T follicular helper cell (primary cell): ENCODE results near the gene GSN.
"Not testable (repeated sequence)": the region's sequence is repeated elsewhere in the genome, so short reads cannot be mapped to it uniquely, and the experiment has no call there.

Experiments
- DNase-seq: peaks from one replicate; pipeline ENCODE4 v3.0.0-alpha.2; 2020; ENCODE audit warnings: low read depth

The GSN gene

DNA sequence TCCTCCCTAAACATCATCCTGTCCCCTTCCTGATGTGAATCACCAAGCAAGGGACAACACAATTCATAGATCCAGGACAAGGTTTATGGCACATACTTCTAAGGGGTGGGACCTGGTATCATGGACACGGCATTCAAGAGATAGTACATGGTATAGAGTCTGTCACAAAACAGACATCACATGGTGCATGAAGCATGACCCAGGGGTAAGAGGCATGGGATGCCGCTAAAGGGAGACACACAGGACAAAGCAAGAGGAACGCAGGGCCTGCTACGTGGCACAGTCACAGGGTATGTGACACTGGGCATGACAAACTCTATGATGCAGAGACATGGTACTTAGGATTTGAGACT is 20.7 kb downstream of the GSN start:
- DNase-seq, result no peak

DNA sequence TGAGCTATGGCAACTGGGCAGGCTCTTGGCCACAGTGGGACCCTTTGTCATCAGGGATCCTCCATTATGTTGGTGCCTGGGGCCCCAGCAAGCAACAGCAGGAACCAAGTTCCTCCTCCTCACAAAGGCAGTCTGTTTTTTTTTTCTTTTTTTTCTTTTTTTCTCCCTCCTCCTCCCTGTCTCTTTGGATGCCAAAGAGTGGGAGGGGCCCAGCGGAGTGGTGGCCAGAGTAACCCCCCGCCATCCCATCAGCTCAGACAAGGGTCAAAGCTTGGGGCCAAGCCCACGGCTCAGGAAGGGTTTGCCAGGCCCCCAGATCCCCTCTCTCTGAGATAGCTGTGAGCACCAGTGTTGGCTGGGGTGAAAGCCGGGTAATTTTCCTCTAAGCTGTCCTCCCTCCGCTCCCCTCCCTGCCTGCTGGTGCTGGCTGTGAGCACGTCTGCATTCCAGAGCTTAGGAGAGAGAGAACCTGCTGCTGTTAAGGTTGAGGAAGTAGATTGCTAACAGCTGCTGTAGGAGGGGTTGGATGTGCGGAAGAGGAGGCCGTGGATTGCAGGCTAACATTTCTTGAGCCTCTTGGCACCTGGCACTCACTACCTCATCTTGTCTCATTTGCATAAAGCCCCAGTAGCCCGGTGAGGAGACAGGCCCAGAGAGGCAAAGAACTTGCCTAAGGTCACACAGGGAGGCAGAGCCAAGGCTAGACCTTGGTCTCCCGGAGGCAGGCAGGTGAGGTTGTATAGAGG is 21.2 kb downstream of the GSN start:
- no peak for DNase-seq

DNA sequence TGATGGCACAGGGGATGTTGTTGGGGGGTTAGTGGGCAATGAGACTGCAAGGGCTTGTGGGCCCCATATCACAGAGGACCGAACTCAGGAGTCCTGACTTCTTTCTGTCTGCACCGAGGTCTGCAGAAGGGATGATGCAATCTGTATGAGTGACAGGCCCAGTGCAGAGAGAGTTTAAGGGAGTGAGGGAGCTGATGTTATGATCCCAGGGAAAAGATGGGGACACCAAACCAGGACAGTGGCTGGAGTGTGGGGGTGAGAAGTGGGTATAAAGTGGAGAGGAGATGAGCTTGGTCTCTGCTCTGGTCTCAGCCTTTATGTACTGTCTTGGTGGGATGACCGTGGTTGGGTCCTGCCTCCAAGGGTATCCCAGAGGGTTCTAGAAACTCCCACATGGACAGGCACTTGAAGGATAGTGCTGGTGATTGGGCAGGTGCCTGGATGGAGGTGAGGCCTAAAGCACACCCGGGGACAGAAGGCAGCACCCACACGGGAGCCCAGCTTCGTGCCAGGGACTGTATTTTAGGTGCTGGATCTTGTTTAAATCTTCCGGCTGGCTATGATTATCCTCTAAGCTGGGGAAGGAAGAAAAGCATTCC is 21.9 kb downstream of the GSN start:
- no peak for DNase-seq

DNA sequence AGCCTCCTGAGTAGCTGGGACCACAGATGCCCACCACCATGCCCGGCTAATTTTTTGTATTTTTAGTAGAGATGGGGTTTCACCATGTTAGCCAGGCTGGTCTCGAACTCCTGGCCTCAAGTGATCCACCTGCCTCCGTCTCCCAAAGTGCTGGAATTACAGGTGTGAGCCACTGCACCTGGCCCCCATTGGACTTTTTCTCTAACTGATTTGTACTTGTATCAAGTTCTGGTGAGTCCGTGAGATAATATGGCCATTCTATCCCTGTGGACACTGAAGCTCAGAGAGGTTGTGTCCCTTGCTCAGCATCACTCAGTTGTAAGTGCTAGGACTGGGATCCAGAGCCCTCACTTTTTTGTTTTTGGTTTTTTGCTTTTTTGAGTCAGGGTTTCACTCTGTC is 23.6 kb downstream of the GSN start:
- DNase-seq, result not testable (repeated sequence)

DNA sequence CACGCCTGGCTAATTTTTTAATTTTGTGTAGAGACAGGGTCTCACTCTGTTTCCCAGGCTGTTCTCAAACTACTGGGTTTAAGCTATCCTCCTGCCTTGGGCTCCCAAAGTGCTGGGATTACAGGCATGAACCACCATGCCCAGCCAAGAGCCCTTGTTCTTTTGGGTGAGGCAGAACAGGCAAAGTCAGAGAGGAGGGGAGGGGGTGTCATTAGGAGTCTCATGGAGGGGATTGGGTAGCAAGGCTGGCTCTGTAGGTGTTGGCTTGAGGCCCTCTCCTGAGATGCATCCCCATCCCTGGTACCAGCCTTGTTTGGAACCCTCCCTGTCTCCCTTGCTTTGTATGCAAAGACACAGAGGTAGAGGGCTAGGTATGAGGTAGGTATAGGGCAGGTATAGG is 24.1 kb downstream of the GSN start:
- DNase-seq, result no peak

DNA sequence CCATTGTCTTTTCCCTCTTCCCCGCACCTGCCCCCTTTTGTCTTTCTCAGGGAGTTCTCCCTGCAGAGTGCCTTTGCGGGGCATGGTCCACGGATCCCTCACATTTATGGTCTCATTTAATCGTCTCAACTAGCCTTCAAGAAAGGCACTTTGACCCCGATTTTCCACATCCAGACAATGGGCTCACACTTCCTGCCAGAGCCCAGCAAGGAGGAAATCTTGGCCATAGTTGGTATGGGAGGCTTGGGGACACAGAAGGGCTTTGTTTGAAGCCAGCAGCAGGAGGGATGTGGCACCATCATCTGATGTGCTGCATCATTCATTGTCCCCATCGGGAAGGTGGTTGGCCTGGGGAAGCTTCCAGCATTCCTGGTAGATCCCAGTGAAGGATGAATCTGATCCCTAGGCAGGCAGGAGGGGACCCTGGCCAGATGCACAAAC is 24.9 kb downstream of the GSN start:
- no peak for DNase-seq

DNA sequence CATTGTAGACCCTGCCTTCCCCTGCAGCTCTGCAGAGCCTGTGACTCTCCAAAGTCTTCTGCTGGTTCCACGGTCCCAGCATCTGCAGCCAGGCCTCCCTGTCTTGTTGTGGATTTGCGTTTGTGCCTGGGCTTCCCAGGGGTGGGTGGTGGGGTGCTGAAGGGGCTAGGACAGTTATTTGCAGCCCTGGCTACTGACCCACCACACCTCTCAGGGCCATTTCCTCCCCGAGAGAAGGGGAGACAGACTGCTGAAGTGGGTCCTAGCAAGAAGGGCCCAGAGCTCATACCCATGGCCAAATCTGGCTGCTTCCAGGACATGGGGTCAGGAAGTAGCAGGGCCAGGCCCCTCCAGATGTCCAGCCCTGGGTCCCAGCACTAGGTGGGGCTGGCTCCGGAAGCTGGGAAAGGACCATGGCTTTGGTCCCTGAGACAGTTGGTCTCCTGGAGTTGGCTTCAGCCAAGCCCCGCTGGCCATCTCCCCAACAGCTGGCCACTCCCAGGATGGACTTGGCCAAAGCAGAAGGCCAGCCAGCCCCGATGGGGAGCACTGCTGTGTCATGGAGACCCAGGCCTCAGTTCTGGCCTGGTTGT is 26.3 kb downstream of the GSN start:
- DNase-seq, result no peak

DNA sequence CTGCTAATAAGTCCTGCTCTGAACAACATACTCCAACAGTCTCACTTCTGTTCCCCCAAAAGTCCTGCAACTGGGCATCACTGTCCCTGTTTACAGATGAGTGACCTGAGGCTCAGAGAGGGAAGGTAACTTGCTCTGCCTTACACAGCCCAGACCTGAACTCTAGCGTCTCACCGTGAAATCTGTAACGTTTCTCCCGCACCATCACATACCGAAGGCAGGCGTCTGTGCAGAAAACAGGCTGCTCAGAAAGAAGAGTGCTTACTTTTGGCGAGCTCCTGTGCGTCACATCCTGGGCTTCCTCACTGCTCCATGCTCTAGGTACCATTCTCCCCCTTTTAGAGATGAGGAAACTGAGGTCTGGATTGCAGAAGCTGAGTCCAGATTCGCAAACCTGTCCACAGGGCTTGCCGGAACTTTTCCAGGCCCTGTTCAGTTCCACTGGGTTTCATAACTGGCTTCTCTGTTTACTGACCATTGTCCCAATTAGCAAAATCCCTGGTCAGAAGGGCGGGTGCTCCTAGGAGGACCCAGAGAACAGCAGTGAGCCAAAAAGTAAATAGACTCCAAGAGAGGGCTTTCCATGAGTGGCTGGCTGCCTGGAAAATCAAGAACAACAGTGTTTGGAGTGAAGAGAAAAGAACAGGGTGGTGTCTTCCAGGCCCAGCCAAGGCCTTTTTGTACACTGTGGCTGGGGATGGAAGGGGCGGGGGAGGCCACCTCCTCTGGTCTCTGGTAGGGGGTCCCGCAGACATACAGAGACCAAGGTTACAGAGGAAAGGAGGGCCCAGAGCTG is 27.1 kb downstream of the GSN start:
- DNase-seq, result no peak

DNA sequence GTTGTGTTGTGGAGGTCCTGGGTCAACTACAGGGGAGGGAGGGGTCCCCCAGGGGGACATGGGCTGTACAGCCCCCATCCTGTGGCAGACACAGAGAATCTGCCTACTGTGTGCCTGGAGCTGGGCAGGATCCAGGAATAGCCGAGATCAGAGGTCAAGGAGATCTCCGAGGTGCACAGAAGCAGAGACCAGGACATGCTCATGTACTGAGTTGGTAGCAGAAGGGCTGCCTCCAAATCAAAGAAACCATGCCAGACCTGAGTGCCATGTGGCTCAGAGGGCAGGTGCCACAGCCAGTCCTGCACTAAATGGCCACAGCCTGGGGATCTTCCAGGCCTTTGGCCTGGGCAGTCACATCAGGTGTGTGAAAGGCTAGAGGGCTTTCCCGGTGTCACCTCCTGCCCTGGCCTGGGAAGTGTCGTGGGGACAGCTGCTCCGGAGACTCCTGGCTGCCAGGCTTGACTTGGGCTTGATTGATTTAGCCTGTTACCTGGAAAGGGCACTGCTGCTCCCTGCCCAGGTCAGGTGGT is 27.8 kb downstream of the GSN start:
- no peak for DNase-seq

DNA sequence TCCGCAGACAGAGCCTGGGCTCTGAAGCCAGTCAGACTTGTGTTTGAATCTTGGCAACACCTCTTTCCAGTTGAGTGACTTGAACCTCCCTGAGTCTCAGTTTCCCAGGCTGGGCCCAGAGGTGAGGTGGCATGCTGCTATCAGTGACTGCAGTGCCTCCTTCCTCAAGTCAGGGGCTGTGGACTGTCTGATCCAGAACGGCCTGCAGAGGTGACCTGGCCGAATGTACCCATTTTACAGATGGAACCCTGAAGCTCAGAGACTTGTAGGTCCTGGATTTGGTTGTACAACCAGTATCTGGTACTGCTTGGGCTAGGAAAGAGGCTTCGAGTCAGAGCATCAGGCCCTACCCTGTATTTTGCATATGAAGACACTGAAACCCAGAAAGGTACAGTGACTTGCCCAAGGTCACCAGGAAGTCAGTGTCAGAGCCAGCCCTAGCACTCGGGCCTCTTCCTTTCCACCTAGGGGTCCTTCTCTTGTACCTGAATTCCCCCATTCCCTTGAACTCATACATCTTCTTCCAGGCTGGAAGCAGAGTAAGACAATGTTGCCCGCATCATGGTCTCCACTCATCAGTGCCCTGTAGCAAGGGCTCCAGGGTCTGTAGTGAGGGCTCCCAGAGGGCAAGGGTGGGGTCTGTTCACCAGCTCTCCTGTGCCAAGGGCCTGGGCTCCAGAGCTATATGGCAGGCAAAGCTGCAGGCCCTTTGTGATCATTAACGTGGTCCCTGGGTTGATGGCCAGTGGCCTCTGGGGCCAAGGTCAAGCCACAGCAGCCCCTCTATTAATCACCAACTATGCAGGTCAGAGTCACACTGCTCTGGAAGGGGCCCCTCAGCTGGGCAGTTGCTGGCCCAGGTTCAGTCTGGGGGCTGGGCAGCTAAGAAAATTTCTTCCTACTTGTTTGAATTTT is 28.5 kb downstream of the GSN start:
- no peak for DNase-seq

DNA sequence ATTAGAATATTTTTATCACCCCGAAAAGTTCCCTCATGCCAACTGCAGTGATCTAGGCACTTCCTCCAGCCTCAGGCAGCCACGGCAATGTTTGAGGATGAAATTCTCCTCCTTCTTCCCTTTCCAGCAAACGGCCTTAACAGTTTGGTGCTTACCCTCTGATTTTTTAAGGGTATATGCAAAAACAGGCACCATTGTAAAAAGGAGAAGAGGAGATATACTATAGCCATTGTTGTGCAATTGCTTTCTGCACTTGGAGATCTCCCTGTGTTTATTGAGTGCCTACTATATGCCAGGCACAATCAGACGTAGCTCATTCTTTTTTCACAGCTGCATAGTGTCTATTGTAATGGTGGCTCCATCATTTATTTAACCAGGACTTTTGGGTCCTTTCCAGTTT is 29.4 kb downstream of the GSN start:
- no peak for DNase-seq

DNA sequence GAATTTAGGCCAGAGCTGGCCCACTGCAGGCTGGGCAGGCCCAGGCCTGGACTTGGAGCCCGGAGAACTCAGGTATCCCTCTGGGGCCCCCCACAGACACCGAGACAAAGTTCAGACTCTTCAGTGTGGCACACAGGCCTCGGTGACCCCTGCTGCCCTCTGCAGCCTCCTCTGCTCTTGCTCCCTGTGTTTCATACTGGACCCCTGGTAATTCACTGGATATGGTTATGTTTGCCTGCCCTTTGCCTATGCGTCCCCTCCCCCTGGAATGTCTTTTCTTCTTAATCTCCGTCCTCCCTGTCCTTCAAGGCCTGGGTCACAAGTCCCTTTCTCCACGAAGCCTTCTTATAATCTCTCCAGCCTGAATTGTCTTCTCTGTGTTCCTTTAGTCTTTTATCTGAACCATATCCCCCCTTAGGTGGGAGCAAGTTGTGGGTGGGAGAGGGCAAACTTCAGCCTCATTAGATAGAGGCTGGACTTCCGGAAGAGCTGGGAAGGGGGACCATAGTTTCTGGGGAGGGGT is 30.1 kb downstream of the GSN start:
- DNase-seq, result no peak

DNA sequence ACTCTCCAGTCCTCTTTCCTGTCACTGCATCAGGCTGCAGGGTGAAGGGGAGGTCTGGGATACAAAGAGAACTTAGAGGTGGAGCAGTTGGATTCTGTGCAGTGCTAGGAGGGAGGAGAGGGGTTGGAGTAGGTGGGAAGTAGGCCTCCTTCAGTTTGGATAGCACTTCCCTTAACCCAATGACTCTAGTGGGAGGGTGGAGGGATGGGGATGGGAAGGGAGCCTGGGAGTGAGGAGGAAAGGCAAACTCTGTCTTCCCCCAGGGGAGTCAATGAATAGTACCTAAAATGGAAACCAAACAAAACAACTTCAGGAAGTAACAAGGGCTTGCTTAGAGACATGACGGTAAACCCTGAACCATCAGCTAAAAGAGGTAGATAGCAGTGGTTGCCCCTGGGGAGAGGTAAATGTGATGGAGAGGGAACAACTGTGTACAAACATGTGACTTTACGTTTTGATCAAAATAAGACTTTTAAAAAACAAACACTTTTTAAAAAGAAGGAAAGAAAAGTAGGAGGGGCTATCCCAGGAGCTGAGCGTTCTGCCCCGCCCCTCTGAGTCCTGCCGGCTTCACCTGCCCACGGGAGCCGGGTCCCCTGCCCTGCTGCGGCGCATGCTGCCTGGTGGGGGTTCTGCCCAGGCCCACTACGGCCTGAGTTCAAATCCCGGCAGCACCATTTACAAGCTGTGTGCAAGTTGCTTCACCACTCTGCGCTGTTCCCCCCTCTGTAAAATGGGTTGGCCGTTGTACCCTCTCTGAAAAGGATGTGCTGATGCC is 30.9 kb downstream of the GSN start:
- no peak for DNase-seq

DNA sequence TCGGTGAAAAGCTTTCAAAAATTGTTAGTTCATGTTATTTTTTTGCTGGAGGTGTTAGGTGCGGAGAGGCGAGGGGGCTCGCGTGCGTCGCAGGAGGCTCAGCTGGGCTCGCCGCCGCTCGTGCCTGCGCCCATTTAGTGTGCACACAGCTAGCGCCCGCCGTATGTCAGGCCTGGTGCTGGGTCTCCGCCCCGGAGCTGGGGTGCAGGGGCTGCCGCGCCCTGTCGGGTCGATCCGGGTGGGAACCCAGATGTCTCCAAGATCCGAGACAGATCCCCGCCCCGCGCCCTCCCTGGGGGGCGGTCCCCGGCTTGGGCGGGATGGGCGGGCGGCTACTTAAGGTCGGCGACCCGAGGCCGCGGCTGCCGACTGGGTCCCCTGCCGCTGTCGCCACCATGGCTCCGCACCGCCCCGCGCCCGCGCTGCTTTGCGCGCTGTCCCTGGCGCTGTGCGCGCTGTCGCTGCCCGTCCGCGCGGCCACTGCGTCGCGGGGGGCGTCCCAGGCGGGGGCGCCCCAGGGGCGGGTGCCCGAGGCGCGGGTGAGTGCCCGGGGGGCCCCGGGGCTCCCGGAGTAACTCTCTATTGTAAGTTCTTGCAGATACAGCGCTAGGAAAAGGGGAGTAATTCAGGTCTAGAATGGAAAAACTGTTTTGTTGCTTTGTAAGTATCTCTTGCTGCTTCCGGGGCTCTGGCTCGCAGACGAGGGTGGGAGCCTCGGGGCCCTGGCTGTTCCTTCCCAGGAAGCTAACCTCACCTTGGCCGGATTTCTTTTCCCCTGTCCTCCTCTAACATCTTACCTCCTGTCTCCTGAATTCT is 31.7 kb downstream of the GSN start:
- DNase-seq, result no peak

DNA sequence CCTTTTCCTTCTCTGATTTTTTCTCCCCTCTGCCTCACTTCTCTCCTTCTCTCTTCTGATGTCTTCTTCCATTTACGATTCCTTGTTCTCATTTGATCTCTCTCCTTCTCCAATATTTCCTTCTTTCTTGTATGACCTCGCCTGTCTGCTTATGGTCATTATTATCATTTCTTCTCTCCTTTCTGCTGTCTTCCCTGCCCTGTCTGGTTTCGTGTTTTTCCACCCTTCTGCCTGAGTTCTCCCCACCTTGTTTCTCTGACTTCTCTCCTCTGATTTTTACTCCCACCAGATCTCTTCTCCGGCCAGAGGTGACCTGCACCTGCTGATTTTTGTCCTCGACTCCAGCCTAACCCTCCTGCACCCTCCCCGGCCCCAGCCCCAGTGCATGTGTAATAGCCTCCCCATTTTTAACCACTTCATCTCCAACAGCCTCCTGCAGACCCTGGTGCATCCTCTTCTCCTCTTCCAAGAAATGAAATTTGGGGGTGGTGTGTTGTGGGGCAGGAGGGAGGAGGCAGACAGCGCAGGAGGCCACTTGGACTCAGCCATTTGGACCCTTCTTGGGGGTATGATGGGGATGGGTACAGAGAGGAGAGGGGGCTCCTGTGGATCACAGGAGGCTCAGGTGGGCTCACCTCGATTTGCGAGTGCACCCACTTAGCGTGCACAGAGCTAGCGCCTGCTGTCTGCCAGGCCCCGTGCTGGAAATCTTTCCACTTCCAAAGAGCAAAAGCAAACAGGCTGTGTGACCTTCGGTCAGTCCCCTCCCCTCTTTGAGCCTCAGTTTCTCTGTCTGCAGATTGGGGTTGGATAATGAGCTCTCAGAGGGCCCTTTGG is 32.5 kb downstream of the GSN start:
- no peak for DNase-seq

DNA sequence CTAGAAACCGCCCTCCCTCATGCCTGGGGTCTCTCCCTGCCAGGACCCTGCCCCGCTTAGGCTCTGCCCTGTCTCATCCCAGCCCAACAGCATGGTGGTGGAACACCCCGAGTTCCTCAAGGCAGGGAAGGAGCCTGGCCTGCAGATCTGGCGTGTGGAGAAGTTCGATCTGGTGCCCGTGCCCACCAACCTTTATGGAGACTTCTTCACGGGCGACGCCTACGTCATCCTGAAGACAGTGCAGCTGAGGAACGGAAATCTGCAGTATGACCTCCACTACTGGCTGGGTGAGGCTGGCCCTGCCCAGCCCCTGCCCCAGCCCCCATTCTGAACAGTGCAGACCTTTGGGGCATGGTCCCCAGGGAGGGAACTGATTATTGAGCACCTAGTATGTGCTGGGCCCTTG is 33.9 kb downstream of the GSN start:
- no peak for DNase-seq

DNA sequence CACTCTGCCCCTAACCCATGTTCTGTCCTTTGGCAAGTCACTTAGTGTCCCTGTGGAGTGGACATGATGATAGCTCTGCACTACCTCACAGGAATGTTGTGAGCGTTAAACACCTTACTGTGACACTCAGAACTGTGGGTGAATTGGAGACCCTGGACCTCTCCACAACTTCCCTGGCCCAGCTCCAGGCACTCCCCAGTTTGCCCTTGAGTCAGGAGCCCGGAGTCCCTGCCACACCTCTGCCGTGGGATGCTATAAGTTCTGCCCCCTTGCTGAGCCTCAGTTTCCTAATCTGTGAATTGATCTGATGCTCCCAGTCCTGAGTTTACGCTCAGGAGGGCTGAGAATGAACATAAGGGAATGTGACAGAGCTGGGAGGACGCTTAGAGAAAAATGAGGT is 34.4 kb downstream of the GSN start:
- no peak for DNase-seq

DNA sequence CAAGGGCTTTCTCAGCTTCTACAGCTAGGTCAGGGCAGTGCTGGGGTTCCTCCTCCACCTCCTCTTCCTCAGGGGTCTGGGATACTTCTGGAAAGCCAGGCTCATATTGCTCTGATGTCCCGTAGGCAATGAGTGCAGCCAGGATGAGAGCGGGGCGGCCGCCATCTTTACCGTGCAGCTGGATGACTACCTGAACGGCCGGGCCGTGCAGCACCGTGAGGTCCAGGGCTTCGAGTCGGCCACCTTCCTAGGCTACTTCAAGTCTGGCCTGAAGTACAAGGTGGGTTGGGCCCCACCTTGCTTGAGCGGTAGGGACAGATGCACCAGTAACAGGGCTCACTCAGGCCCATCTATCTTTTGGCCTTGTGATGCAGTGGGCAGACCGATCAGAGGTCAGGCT is 34.8 kb downstream of the GSN start:
- DNase-seq, result no peak
